Astrocyte of the spinal cord (primary cell): Measurements from ENCODE around the gene RAB12.
"Not testable (repeated sequence)": the region's sequence is repeated elsewhere in the genome, so short reads cannot be mapped to it uniquely, and the experiment has no call there.

Experiments used
- DNase-seq: peaks from one replicate; pipeline ENCODE4 v3.0.0; 2011; ENCODE audit warnings: low read depth, low spot score
- H3K4me3 ChIP-seq: 2 replicates; pipeline ENCODE4 v1.5.1; 2011; ENCODE audit warnings: low read depth, mild to moderate bottlenecking, low read length, moderate library complexity
- CTCF ChIP-seq: IDR thresholded peaks from 2 replicates; pipeline ENCODE4 v1.5.1; 2012; ENCODE audit warnings: low read depth, mild to moderate bottlenecking, low read length, inconsistent platforms
- in situ Hi-C: cut with HindIII; loops from 2 replicates; pipeline ENCODE4 v1.10.0; 2017; ENCODE audit warnings: low sequenced_read_pairs

RAB12 gene

GRCh38 chr18:8619835-8620577 lies 10.8 kb downstream of the RAB12 start:
- no peak for DNase-seq
- in situ Hi-C loops = no loop called here
- TF ChIP-seq CTCF = no peak
- H3K4me3 ChIP-seq = no peak overlapping the region

GRCh38 chr18:8620845-8621244 lies 11.6 kb downstream of the RAB12 start:
- in situ Hi-C loops = no loop called here
- H3K4me3 ChIP-seq = no peak overlapping the region
- TF ChIP-seq CTCF = no peak
- no peak for DNase-seq

GRCh38 chr18:8622625-8623024 lies 13.4 kb downstream of the RAB12 start:
- in situ Hi-C loops, H3K4me3 ChIP-seq: not testable (repeated sequence)

GRCh38 chr18:8623549-8624106 lies 14.4 kb downstream of the RAB12 start:
- in situ Hi-C loops = no loop called here
- H3K4me3 ChIP-seq = no peak overlapping the region
- no peak for TF ChIP-seq CTCF
- DNase-seq = no peak

More at GRCh38 chr18:8622625-8623024, 13.4 kb downstream of the RAB12 start:
- DNase-seq = not testable (repeated sequence)

GRCh38 chr18:8625461-8626092 lies 16.3 kb downstream of the RAB12 start:
- no peak for DNase-seq
- TF ChIP-seq CTCF = no peak
- H3K4me3 ChIP-seq = no peak overlapping the region
- in situ Hi-C loops = no loop called here

- DNase-seq = no peak
- in situ Hi-C loops = no loop called here
- TF ChIP-seq CTCF = no peak
- no peak overlapping the region for H3K4me3 ChIP-seq
These were observed 17.3 kb downstream of the RAB12 start for GRCh38 chr18:8626414-8627106.
